ENCODE results near the gene SNRNP70. TPM values are rescaled to one million over a fixed set of nuclear protein-coding genes. Genes with fewer than 3 reads are reported as not detected.

SNRNP70 gene
- total RNA-seq, 4 donors from 2014 or later = 78.7 to 241 (median 168) TPM

GRCh38 chr19:49127674-49128544 lies 42.7 kb downstream of the SNRNP70 start:
- H3K4me3 ChIP-seq = peak overlapping the region in 3 of 4 donors; percentile 27 to 58 (median 32)
- TF ChIP-seq CTCF (IDR thresholded peaks at IDR 0.05) (peak in 4 of 6 experiments; percentile 23 to 45 (median 34)), POLR2A (IDR thresholded peaks at IDR 0.05) (peak in 1 of 4 donors; percentile 38)
- no peaks in the 10 kb centered on the region for H3K9me3 ChIP-seq
- 12 to 17% methylated on average over 8 to 19 of the region's 63 CpGs for WGBS, 2 donors
- H3K27me3 ChIP-seq = no peaks in the 10 kb centered on the region
- H3K36me3 ChIP-seq = peaks cover 0 to 10% (median 0%) of the 10 kb centered on the region in 3 donors
- peaks cover 5 to 50% (median 22%) of the 10 kb centered on the region in 3 donors for H3K4me1 ChIP-seq
- intact Hi-C loops (cut with DNase I) = no loop called here
- peak overlapping the region; percentile 62 to 84 (median 81) for H3K27ac ChIP-seq
- DNase-seq = peak; percentile 70

GRCh38 chr19:49128545-49129237 lies 43.4 kb downstream of the SNRNP70 start:
- WGBS, 2 donors = 57 to 60% methylated on average over 13 to 14 of the region's 15 CpGs
- intact Hi-C loops (cut with DNase I) = no loop called here
- no peaks in the 10 kb centered on the region for H3K9me3 ChIP-seq
- TF ChIP-seq CTCF (IDR thresholded peaks at IDR 0.05) (no peak), POLR2A (IDR thresholded peaks at IDR 0.05) (no peak)
- H3K4me3 ChIP-seq = peak overlapping the region in 3 of 4 donors; percentile 27 to 58 (median 32)
- H3K27ac ChIP-seq = peak overlapping the region in 3 of 4 donors; percentile 63 to 84 (median 81)
- peaks cover 5 to 57% (median 22%) of the 10 kb centered on the region in 3 donors for H3K4me1 ChIP-seq
- no peaks in the 10 kb centered on the region for H3K27me3 ChIP-seq
- no peak for DNase-seq
- peaks cover 0 to 10% (median 0%) of the 10 kb centered on the region in 3 donors for H3K36me3 ChIP-seq

GRCh38 chr19:49129238-49129583 lies 44.0 kb downstream of the SNRNP70 start:
- no peak overlapping the region for H3K27ac ChIP-seq
- intact Hi-C loops (cut with DNase I) = no loop called here
- H3K4me3 ChIP-seq = no peak overlapping the region
- H3K9me3 ChIP-seq = no peaks in the 10 kb centered on the region
- H3K36me3 ChIP-seq = peaks cover 0 to 15% (median 0%) of the 10 kb centered on the region in 3 donors
- peaks cover 5 to 57% (median 27%) of the 10 kb centered on the region in 3 donors for H3K4me1 ChIP-seq
- 70 to 76% methylated on average over 11 to 12 of the region's 16 CpGs for WGBS, 2 donors
- DNase-seq = no peak
- no peaks in the 10 kb centered on the region for H3K27me3 ChIP-seq
- TF ChIP-seq POLR2A (IDR thresholded peaks at IDR 0.05) (no peak), CTCF (IDR thresholded peaks at IDR 0.05) (no peak)

GRCh38 chr19:49130325-49130724 lies 45.1 kb downstream of the SNRNP70 start:
- Histone ChIP-seq H3K36me3 (peaks cover 0 to 25% (median 0%) of the 10 kb centered on the region in 3 donors), H3K27me3 (no peaks in the 10 kb centered on the region), H3K9me3 (no peaks in the 10 kb centered on the region), H3K4me3 (no peak overlapping the region), H3K4me1 (peaks cover 5 to 57% (median 23%) of the 10 kb centered on the region in 3 donors), H3K27ac (no peak overlapping the region)
- TF ChIP-seq CTCF (IDR thresholded peaks at IDR 0.05) (no peak), POLR2A (IDR thresholded peaks at IDR 0.05) (no peak)
- 80 to 92% methylated on average over 12 to 20 of the region's 24 CpGs for WGBS, 2 donors
- no peak for DNase-seq
- intact Hi-C loops (cut with DNase I) = no loop called here
